Suprapubic skin (tissue), 4 donors: ENCODE results near the gene SIGLEC11. TPM values are rescaled to one million over a fixed set of nuclear protein-coding genes. Genes with fewer than 3 reads are reported as not detected.

ENCODE experiments used
- DNase-seq, 2 donors: peaks; one replicate each; pipeline ENCODE4 v3.0.0-alpha.2; 2019; ENCODE audit warnings: low spot score in 2 of 2
- H3K27ac ChIP-seq: fragments of 200-600 bp; sonication (generic); one replicate; pipeline ENCODE4 v1.5.1; 2019
- H3K27me3 ChIP-seq: fragments of 200-600 bp; sonication (generic); one replicate; pipeline ENCODE4 v1.5.1; 2019
- H3K36me3 ChIP-seq: fragments of 200-600 bp; sonication (generic); one replicate; pipeline ENCODE4 v1.5.1; 2019
- H3K4me1 ChIP-seq: fragments of 200-600 bp; sonication (generic); one replicate; pipeline ENCODE4 v1.5.1; 2019
- H3K4me3 ChIP-seq: fragments of 200-600 bp; sonication (generic); one replicate; pipeline ENCODE4 v1.5.1; 2019; ENCODE audit warnings: mild to moderate bottlenecking
- H3K9me3 ChIP-seq: fragments of 200-600 bp; sonication (generic); one replicate; pipeline ENCODE4 v1.5.1; 2019
- CTCF ChIP-seq, 2 donors: fragments of 200-600 bp in 1 of 2; fragments of 450-650 bp in 1 of 2; sonication (generic) in 1 of 2; IDR thresholded peaks; one replicate each; pipeline ENCODE4 v1.5.1; 2016 to 2019; ENCODE audit warnings: antibody characterized with exemption in 2 of 2, mild to moderate bottlenecking in 1 of 2, moderate library complexity in 1 of 2
- EP300 ChIP-seq: sonication (generic); formaldehyde crosslinking; IDR thresholded peaks from one replicate; pipeline ENCODE4 v1.6.1; 2017; ENCODE audit warnings: antibody characterized with exemption
- POLR2A ChIP-seq, 2 donors: fragments of 450-650 bp; IDR thresholded peaks; one replicate each; pipeline ENCODE4 v1.6.1; 2017; ENCODE audit warnings: antibody characterized with exemption in 2 of 2, mild to moderate bottlenecking in 2 of 2, moderate library complexity in 2 of 2
- POLR2AphosphoS5 ChIP-seq, 3 donors: sonication (generic); formaldehyde crosslinking; IDR thresholded peaks; one replicate each; pipeline ENCODE4 v1.6.1; 2017; ENCODE audit warnings: antibody characterized with exemption in 3 of 3
- WGBS: methylation state at CpG from one replicate; pipeline ENCODE4 v1.1.5; 2018; 5-methylcytosine and 5-hydroxymethylcytosine counted together
- total RNA-seq, 4 donors: library from RNA; depleted of rRNA; stranded (reverse); fragments of >200 nt; gene quantifications; one replicate each; pipeline ENCODE4 v1.1.0, GENCODE V29; 2016

SIGLEC11 gene
- total RNA-seq, 4 donors from 2014 or later, result 0.30 TPM; not detected in 3

DNA sequence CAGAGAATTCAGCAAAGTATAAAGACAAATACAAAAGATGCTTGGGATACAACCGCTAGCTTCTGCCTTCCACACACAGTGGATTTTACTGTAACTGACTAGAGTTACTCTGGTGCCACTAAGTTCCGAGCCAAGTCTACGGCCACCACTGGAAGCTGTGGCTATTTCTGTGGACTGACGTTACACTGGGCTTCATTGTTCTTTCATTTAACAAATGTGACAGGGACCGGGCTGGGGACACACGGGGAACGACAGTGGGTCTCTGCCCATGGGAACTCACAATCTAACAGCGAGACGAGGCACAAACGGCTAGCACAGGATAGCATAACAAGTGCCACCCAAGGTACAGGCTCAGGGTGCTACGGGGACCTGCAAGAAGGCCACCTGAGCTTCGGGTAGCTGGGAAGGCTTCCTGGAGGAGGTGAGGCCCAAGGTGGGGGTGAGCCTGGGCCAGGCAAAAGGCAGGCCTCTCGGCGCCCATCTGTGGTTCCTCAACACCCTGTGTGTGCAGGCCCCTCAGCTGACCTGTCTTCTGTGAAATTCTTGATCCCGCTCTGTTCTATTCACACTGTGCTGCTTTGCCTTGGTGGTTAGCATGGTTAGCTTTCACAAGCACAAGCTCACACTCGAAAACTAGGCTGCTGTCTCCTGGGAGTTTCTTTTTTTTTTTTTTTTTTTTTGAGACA is 54.0 kb downstream of the SIGLEC11 start:
- Histone ChIP-seq H3K4me1 (no peaks in the 10 kb centered on the region), H3K9me3 (no peaks in the 10 kb centered on the region), H3K27ac (no peak overlapping the region), H3K27me3 (no peaks in the 10 kb centered on the region), H3K4me3 (no peak overlapping the region), H3K36me3 (peaks cover 34% of the 10 kb centered on the region)
- DNase-seq, result no peak
- TF ChIP-seq CTCF (IDR thresholded peaks at IDR 0.05), result no peak
- no peak for TF ChIP-seq EP300
- TF ChIP-seq POLR2A (IDR thresholded peaks at IDR 0.05), result no peak
- TF ChIP-seq POLR2AphosphoS5 (IDR thresholded peaks at IDR 0.05), result no peak
- 95% methylated on average over 16 of the region's 16 CpGs for WGBS

DNA sequence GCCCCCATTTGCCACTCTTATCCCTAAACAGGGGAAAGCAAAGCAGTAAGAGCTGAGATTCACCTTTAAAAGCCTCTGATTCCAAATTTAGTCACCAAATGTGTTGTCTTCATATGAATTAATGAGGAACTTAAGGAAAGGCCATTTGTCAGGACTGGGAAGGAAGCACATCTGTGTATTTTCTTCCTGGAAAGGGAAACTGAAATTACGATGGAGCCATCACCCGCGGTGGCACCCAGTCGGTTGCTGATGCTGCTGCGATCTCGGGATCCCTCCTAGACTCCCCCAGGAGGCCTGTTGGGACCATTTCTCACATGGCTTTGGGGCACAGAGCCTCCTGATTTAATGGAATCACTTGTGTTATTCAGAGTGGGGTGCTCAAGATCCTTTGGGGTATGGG is 56.8 kb downstream of the SIGLEC11 start:
- peaks cover 27% of the 10 kb centered on the region for H3K36me3 ChIP-seq
- no peak for DNase-seq
- TF ChIP-seq CTCF (IDR thresholded peaks at IDR 0.05) (no peak), POLR2A (IDR thresholded peaks at IDR 0.05) (no peak), POLR2AphosphoS5 (IDR thresholded peaks at IDR 0.05) (no peak), EP300 (no peak)
- no peaks in the 10 kb centered on the region for H3K27me3 ChIP-seq
- H3K9me3 ChIP-seq, result no peaks in the 10 kb centered on the region
- H3K27ac ChIP-seq, result no peak overlapping the region
- WGBS, result 70% methylated on average over 6 of the region's 6 CpGs
- H3K4me3 ChIP-seq, result no peak overlapping the region
- H3K4me1 ChIP-seq, result no peaks in the 10 kb centered on the region

Other genes with a start within 250 kb of the SIGLEC11 start
- 1 to 10 TPM in 2 of 4 donors, not detected in 2; 1.7 to 2.5 TPM for gene TSKS, start 197.9 kb downstream of the SIGLEC11 start, total RNA-seq
- 100 to 1,000 TPM in 1 of 4 donors, 10 to 100 TPM in 3; 78.1 to 101 (median 93.4) TPM for gene AP2A1, start 194.2 kb downstream of the SIGLEC11 start, total RNA-seq
- 10 to 100 TPM in 3 of 4 donors, 1 to 10 TPM in 1; 9.4 to 24.2 (median 14.4) TPM for gene FUZ, start 147.9 kb downstream of the SIGLEC11 start, total RNA-seq
- gene MED25, start 142.9 kb downstream of the SIGLEC11 start, total RNA-seq, result 10 to 100 TPM; 32.2 to 60.3 (median 40.8) TPM
- 100 to 1,000 TPM in 1 of 4 donors, 10 to 100 TPM in 3; 82.2 to 147 (median 91.2) TPM for gene PTOV1, start 110.0 kb downstream of the SIGLEC11 start, total RNA-seq
- 10 to 100 TPM; 26.0 to 53.3 (median 40.5) TPM for gene PNKP, start 93.6 kb downstream of the SIGLEC11 start, total RNA-seq
- 10 to 100 TPM; 19.3 to 25.1 (median 20.0) TPM for gene AKT1S1, start 83.8 kb downstream of the SIGLEC11 start, total RNA-seq
- gene TBC1D17, start 83.5 kb downstream of the SIGLEC11 start, total RNA-seq, result 10 to 100 TPM; 40.5 to 93.4 (median 59.4) TPM
- under 1 TPM in 1 of 4 donors, not detected in 3; 0.89 TPM for gene IL4I1, start 64.3 kb downstream of the SIGLEC11 start, total RNA-seq
- gene ATF5, start 32.0 kb downstream of the SIGLEC11 start, total RNA-seq, result 1 to 10 TPM; 4.5 to 9.1 (median 6.7) TPM
- 10 to 100 TPM; 40.3 to 46.2 (median 44.6) TPM for gene NUP62, start 31.7 kb downstream of the SIGLEC11 start, total RNA-seq
- 10 to 100 TPM; 21.8 to 53.6 (median 35.8) TPM for gene VRK3, start 64.2 kb upstream of the SIGLEC11 start, total RNA-seq
- gene ZNF473, start 64.8 kb upstream of the SIGLEC11 start, total RNA-seq, result 10 to 100 TPM in 2 of 4 donors, 1 to 10 TPM in 2; 8.5 to 18.5 (median 12.2) TPM
- gene IZUMO2, start 202.1 kb upstream of the SIGLEC11 start, total RNA-seq, result not detected
- 100 to 1,000 TPM in 3 of 4 donors, 10 to 100 TPM in 1; 84.8 to 116 (median 104) TPM for gene MYH14, start 242.4 kb upstream of the SIGLEC11 start, total RNA-seq